GM21367 (cell line): ENCODE results near the gene FGF18.

ENCODE experiments used
- ATAC-seq: cut with Tn5 transposase; IDR thresholded peaks from one replicate; pipeline ENCODE4 v1.9.1; 2021; ENCODE audit not compliant: unreplicated experiment

The FGF18 gene

GRCh38 chr5:171462928-171463861, 43.7 kb downstream of the FGF18 start:
- ATAC-seq: no peak

DNA sequence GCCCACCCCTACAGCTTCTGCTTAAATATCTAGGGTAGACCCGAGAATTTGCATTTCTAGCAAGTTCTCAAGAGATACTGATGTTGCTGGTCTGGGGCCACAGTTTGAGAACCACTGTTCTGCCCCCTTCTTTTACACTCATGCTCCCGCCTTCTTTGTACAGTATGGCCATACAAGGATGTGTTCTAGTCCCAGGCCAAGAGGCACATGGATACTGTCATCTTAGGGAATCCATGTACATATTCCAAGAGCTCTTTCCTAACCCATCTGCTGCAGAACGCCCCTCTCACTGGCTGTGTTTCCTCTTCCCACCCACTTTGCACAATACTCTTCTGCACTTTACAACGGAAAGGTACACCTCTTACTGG, 44.4 kb downstream of the FGF18 start:
- ATAC-seq: no peak

DNA sequence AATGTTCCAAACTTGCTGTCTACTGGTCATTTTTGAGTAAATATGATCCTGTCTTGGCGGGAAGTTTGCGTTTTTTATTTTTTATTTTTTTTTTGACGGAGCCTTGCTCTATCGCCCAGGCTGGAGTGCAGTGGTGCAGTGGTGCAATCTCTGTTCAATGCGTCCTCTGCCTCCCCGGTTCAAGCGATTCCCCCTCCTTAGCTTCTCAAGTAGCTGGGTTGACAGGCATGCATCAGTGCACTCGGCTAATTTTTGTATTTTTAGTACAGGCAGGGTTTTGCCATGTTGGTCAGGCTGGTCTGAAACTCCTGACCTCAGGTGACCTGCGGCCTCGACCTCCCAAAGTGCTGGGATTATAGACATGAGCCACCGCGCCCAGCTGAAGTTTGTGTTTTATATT, 45.4 kb downstream of the FGF18 start:
- ATAC-seq: no peak

DNA sequence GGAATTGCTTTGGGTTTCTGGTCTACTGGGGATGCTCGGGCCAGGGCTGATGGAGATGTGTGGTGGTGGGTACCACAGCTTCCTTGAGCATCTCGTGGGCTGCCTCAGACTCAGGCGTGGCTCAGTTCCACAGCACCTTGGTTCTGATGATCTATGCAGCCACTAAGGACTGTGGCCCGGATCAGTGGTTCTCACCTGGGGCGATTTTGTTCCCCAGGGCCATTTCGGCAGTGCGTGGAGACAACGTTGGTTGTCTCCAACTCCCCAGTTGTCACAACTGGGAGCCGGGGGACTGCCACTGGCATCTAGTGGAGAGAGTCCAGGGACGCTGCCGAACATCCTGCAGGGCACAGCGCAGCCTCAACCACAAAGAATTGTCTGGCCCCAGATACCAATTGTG, 47.7 kb downstream of the FGF18 start:
- no peak for ATAC-seq

- no peak for ATAC-seq
Observed at GRCh38 chr5:171469326-171469725, 49.9 kb downstream of the FGF18 start.

DNA sequence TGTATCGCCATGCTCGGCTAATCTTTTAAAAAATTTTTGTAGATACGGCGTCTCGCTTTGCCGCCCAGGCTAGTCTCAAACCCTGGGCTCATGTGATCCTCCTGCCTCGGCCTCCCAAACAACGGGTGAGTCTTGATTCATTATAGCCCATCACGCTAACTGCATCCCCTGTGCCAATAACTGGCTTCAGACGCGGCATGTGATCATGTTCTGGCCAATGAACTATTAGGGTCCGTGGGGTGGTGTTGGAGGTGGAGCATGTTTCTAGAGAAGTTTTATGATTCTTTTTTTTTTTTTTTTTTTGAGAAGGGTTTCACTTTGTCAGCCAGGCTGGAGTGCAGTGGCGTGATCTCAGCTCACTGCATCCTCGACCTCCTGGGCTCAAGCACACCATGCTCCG, 51.0 kb downstream of the FGF18 start:
- no peak for ATAC-seq

GRCh38 chr5:171474230-171474813, 54.9 kb downstream of the FGF18 start:
- no peak for ATAC-seq

- ATAC-seq: no peak
Observed at GRCh38 chr5:171475596-171475995, 56.1 kb downstream of the FGF18 start.

- ATAC-seq: no peak
Observed at GRCh38 chr5:171476701-171477100, 57.3 kb downstream of the FGF18 start.

DNA sequence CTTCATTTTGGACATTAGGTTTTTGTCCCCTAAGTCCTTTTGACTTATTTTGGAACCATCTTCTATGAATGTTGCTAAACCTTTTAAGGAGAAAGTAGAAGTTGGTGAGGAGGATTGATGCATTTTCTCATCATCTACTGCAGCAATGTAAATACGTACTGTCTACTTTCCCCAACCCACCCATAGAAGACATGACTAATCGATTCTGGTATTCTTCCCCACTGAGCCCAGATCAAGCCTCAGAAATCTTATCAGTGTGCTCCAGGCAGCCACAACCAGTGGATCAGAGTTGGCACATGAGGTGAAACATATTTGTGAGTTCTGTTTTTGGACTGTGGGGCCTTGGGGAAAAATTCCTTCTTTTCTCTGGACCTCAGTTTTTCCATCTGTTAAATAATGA, 57.7 kb downstream of the FGF18 start:
- ATAC-seq: no peak

- no peak for ATAC-seq
Observed at GRCh38 chr5:171477666-171478065, 58.2 kb downstream of the FGF18 start.

- ATAC-seq: no peak
Observed at GRCh38 chr5:171478946-171479775, 59.7 kb downstream of the FGF18 start.

DNA sequence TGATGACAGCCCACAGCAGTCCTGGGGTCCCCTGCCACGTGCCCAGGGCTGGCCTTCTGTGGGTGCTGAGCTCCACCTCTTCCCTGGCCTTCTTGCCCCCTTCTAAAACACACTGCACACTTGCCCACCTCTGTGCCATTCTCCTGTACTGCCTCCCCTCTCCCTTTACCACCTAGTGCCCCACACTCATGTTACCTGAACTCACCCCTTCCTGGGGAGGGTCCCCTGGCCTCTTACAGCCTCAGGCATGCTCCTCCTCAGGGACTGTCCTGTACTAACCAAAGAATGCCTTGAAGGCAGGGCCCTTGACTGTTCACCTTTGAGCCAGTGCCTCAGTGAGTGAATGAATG, 60.3 kb downstream of the FGF18 start:
- no peak for ATAC-seq

DNA sequence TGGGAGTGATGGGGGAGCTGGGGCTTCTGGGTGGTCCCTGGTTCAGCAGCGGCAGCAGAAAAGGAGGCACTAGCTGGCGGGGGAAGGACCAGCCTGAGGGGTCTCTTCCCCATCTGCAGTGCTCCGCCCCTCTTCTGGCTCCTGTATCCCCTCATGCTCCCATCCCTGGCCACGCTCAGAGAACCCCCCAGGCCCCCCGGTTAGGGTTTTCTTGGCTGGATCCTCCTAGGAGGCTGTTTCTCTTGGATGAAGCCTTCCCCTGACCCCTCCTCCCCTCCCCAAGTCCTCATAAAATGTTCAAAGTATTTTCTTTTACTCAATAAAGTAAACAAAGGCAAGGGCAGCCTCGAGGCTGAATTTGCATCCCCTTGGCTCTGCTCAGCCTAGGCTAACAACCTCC, 60.8 kb downstream of the FGF18 start:
- no peak for ATAC-seq

- ATAC-seq: no peak
Observed at GRCh38 chr5:171481571-171482433, 62.4 kb downstream of the FGF18 start.

DNA sequence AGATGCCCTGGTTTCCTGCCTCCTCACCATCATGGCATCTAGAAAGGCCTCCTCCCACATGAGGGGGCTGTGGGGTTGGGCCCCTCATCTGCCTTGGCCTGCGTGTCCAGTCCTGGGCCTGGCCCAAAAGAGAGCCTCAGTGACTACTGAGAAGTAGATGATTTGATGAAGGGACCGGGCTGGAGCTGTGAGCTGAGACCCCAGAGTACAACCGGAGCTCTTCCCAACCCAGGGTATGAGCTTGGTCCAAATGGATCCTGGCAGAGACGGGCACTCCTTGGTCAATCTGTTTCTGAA, 62.9 kb downstream of the FGF18 start:
- ATAC-seq: no peak

GRCh38 chr5:171483551-171484135, 64.2 kb downstream of the FGF18 start:
- no peak for ATAC-seq

GRCh38 chr5:171484460-171484899, 65.0 kb downstream of the FGF18 start:
- no peak for ATAC-seq

GRCh38 chr5:171485668-171486067, 66.2 kb downstream of the FGF18 start:
- ATAC-seq: no peak

DNA sequence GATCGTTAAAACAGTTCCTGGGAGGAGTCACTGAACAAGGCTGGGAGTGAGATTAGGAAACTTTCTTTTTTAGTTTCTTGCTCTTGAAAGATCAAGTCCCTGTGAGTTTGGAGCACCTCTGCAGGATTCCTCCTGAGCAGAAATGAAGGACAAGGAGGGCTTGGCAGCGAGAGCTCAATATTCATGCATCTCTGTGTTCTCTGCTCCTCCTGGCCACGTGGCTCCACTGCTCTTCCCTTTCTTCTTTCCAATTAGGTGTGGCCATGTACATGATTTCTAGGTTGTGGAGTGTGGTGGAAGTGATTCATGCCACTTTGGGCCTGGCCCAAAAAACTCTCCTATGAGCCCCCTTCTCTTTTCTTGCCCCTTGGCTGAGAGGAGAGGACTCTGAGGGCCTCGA, 67.2 kb downstream of the FGF18 start:
- no peak for ATAC-seq

GRCh38 chr5:171488876-171489275, 69.4 kb downstream of the FGF18 start:
- no peak for ATAC-seq
